Left renal pelvis (tissue), 4 donors: ENCODE measurements around the gene PPIP5K1. TPM values are rescaled to one million over a fixed set of nuclear protein-coding genes. Genes with fewer than 3 reads are reported as not detected.
A peak's percentile ranks its signal among the peaks of the same experiment; 100 is the strongest.

Experiments
- DNase-seq, 4 donors: peaks; one replicate each; pipeline ENCODE4 v3.0.0-alpha.2; 2013; ENCODE audit warnings: low read depth in 4 of 4, low spot score in 3 of 4
- polyA plus RNA-seq, 4 donors: library from polyadenylated mRNA; unstranded; fragments of 120-200 nt; gene quantifications; one replicate each; pipeline ENCODE4 v1.2.1, GENCODE V29; 2013; ENCODE audit not compliant: insufficient read length in 4 of 4

PPIP5K1 gene
- polyA plus RNA-seq, 4 donors: 11.4 to 33.2 (median 22.4) TPM

- peak; percentile 80 to 88 (median 84) for DNase-seq
Measured at GRCh38 chr15:43492673-43493601, 97.1 kb downstream of the PPIP5K1 start, which contains the start of gene TP53BP1. TP53BP1 (minus strand) TSS chr15:43493156; CDS start chr15:43493043, 113 bp downstream.

DNA sequence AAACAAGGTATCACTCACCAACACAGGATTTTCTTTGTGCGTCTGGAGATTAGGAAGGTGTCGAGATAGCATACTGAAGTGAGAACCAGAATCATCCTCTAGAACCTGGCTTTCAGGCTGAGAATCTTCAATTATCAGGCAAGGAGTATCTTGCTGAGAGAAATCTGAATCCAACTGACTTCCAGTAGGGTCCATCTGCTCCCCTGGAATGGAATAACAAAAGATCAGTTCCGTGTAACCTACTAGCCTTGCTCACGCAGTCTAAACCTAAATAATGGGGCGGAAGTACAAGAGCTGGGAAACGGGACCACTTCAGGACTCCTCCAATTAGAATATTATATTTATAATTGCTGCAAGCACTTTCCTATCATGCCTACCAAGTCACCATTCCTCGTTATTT is 97.7 kb downstream of the PPIP5K1 start:
- no peak for DNase-seq

- DNase-seq: no peak
Measured at GRCh38 chr15:43489191-43489590, 100.8 kb downstream of the PPIP5K1 start.

DNA sequence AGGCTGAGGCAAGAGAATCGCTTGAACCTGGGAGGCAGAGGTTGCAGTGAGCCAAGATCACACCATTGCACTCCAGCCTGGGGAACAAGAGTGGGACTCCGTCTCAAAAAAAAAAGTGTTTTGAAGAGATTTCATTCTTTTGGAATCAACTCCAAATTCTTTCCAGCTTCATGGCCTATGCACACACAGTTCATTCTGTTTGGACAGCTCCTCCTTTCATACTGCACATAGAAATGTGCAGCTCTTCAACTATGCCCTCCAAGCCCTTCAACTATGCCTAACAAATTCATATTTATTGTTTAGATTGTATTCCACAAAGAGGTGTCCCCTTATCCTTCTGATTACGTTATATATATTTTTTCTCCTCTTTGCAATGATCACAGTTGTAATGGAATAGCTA is 101.2 kb downstream of the PPIP5K1 start:
- DNase-seq: no peak

GRCh38 chr15:43487271-43487895 is 102.6 kb downstream of the PPIP5K1 start:
- no peak for DNase-seq

DNA sequence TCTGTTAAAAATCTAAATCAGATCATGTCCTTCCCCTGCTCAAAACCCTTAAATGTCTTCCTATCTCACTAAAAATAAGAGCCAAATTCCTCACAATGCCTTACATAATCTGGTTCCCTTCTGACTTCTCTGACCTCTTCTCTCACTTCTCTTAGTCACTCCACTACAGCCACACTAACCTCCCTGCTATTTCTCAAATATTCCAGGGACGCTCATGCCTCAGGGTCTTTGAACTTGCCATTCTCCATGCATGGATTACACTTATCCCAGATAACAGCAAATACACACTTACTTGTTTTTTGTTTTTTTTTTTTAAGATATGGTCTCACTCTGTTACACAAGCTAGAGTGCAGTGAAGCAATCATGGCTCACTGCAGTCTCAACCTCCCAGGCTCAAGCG is 105.6 kb downstream of the PPIP5K1 start:
- DNase-seq: no peak

Other genes starting within 250 kb of the PPIP5K1 start
- 10 to 100 TPM; 25.1 to 35.6 (median 26.6) TPM for gene ZSCAN29, start 219.2 kb downstream of the PPIP5K1 start, polyA plus RNA-seq
- 10 to 100 TPM; 19.1 to 38.3 (median 25.2) TPM for gene TUBGCP4, start 219.1 kb downstream of the PPIP5K1 start, polyA plus RNA-seq
- gene TP53BP1, start 97.1 kb downstream of the PPIP5K1 start, polyA plus RNA-seq: 10 to 100 TPM; 58.1 to 92.9 (median 84.7) TPM
- 10 to 100 TPM in 1 of 4 donors, 1 to 10 TPM in 3; 8.0 to 14.7 (median 9.0) TPM for gene MAP1A, start 72.6 kb downstream of the PPIP5K1 start, polyA plus RNA-seq
- gene CKMT1B, start 3.8 kb upstream of the PPIP5K1 start, polyA plus RNA-seq: 1 to 10 TPM in 3 of 4 donors, under 1 TPM in 1; 0.66 to 3.7 (median 2.3) TPM
- gene STRC, start 28.6 kb upstream of the PPIP5K1 start, polyA plus RNA-seq: 1 to 10 TPM in 2 of 4 donors, under 1 TPM in 2; 0.64 to 2.1 (median 1.2) TPM
- 1 to 10 TPM; 2.3 to 10.0 (median 3.9) TPM for gene CATSPER2, start 58.6 kb upstream of the PPIP5K1 start, polyA plus RNA-seq
- 1 to 10 TPM in 3 of 4 donors, under 1 TPM in 1; 0.40 to 2.6 (median 1.7) TPM for gene CKMT1A, start 103.7 kb upstream of the PPIP5K1 start, polyA plus RNA-seq
- 100 to 1,000 TPM; 487 to 703 (median 583) TPM for gene PDIA3, start 156.2 kb upstream of the PPIP5K1 start, polyA plus RNA-seq
- 1 to 10 TPM; 1.8 to 3.8 (median 2.9) TPM for gene ELL3, start 186.8 kb upstream of the PPIP5K1 start, polyA plus RNA-seq
- 100 to 1,000 TPM; 568 to 773 (median 657) TPM for gene SERF2, start 202.1 kb upstream of the PPIP5K1 start, polyA plus RNA-seq
- under 1 TPM in 1 of 4 donors, not detected in 3; 0.81 TPM for gene SERINC4, start 210.0 kb upstream of the PPIP5K1 start, polyA plus RNA-seq
- gene HYPK, start 210.4 kb upstream of the PPIP5K1 start, polyA plus RNA-seq: 10 to 100 TPM in 3 of 4 donors, 1 to 10 TPM in 1; 8.0 to 17.1 (median 12.9) TPM
- gene MFAP1, start 234.5 kb upstream of the PPIP5K1 start, polyA plus RNA-seq: 10 to 100 TPM; 46.8 to 74.9 (median 64.8) TPM
- gene WDR76, start 236.8 kb upstream of the PPIP5K1 start, polyA plus RNA-seq: 10 to 100 TPM; 13.6 to 17.0 (median 15.1) TPM